GOT3 (cell line): ENCODE data around the gene AHNAK2.

Experiments used
- DNase-seq: peaks from one replicate; lab custom pipeline; 2025; ENCODE audit warnings: mixed read lengths; lab: John Stamatoyannopoulos, UW

Gene AHNAK2

GRCh38 chr14:104973385-104974145 is 4.6 kb downstream of the AHNAK2 start:
- peak; percentile 31 for DNase-seq

DNA sequence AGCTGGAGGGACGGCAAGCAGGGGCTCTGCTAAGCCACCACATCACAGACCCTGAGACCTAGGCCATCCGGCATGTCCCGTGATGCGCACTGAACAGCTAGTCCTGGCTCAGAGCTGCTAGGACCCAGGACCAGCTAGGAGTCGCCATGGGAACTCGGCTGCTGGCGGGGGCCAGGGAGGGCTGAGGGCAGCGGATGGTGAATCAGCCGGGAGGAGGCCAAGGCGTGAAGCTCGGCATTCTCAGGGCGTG is 5.1 kb downstream of the AHNAK2 start:
- no peak for DNase-seq

- DNase-seq, result no peak
Measured at GRCh38 chr14:104972301-104973134, 5.7 kb downstream of the AHNAK2 start.

DNA sequence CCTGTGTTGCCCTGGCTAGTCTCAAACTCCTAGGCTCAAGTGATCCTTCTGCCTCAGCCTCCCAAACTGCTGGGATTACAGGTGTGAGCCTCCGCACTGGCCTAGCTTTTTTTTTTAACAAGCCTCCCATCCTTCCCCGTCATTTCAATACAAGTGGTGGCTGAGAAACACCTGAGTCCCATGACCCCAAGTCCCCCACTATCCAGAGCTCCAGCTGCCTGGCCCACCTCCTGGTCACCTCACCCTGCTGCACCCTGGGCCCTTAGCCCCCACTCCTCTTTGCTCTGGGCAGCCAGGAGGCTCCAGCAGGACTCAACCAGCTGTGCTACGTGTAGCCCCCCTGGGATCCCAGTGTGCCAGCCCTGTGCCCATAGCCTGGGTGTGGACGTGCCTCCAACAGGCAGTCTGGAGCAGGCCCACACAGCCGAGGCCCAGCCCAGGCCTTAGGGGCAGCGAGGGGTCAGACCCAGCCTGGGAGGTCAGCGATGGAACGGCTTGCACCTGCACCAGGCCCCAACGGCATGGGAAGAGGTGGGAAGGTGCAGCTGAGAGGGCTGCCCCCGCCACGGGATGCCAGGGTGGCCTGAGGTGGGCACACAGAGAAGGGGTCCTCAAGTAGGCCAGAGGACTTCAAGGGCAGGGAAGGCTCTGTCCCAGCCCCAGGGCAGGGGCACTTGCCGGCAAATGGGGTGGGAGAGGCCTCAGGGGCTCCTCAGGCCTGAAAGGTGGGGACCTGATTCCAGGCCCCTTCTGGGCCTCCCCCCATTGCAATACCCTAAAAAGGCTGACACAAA is 6.5 kb downstream of the AHNAK2 start:
- no peak for DNase-seq

GRCh38 chr14:104970231-104971068 is 7.7 kb downstream of the AHNAK2 start:
- DNase-seq, result no peak

DNA sequence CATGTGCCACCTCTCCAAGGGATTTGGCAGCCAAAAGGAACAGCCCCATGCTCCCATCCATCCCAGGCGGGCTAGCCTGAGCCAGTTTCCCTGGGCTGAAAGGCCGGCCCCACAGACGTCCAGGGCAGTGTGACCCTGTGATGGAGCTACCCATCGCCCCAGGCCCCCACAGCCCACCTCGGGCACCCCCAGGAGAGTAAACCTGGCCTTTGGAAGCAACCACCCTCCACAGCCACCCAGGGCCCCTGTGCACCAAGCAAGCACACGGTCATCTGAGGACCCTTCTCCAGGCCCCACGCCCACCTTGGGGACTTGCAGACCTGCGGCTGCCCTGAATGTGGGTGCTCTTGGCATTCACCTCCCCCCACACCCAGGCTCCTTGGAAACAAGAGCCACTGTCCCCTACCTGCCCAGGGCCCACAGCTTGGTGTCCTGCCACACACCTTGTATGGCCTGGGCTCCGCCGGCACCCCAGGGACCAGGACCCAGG is 8.4 kb downstream of the AHNAK2 start:
- DNase-seq, result no peak

GRCh38 chr14:104968541-104969401 is 9.4 kb downstream of the AHNAK2 start:
- DNase-seq, result no peak

- DNase-seq, result no peak
Measured at GRCh38 chr14:104968153-104968527, 10.0 kb downstream of the AHNAK2 start.

GRCh38 chr14:104967386-104968152 is 10.6 kb downstream of the AHNAK2 start:
- no peak for DNase-seq

DNA sequence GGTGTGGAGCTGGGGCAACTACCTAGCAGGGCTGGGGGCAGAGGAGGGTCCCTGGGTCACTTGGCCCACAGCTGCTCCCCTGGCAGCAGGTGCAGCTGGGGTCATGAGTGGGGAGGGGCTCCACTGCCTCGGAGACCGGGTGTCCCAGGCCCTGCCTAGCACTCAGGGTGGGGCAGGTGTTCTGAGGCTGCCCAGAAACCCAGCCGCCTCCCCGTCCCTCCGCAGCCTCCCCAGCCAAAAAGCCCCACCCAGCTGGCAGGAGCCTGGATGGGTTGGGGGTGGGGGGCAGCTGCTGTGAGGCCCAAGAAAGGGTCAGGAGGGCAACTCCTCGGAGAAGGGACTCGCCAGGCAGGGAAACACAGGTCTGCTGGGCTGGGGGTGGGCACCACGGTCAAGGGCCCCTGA is 11.2 kb downstream of the AHNAK2 start:
- no peak for DNase-seq

- no peak for DNase-seq
Measured at GRCh38 chr14:104966261-104966865, 11.8 kb downstream of the AHNAK2 start.

GRCh38 chr14:104965561-104966231 is 12.5 kb downstream of the AHNAK2 start:
- DNase-seq, result no peak

DNA sequence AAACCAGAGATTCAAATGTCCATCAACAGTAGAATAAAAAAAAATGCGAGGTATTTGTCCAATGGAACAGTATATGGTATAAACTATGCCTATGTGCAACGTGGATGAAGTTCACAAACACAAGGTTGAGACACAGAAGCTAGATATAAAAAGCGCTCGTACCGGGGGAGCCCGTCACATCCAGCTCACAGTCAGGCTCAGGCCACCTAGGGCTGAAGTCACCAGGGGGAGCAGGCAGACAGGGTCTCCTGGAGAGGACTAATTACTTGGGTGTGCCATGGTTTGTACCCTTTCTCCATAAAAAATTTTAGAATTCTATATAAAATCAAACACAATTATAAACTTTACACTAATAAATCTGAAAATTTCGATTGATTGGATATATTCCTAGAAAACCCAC is 13.6 kb downstream of the AHNAK2 start:
- no peak for DNase-seq

DNA sequence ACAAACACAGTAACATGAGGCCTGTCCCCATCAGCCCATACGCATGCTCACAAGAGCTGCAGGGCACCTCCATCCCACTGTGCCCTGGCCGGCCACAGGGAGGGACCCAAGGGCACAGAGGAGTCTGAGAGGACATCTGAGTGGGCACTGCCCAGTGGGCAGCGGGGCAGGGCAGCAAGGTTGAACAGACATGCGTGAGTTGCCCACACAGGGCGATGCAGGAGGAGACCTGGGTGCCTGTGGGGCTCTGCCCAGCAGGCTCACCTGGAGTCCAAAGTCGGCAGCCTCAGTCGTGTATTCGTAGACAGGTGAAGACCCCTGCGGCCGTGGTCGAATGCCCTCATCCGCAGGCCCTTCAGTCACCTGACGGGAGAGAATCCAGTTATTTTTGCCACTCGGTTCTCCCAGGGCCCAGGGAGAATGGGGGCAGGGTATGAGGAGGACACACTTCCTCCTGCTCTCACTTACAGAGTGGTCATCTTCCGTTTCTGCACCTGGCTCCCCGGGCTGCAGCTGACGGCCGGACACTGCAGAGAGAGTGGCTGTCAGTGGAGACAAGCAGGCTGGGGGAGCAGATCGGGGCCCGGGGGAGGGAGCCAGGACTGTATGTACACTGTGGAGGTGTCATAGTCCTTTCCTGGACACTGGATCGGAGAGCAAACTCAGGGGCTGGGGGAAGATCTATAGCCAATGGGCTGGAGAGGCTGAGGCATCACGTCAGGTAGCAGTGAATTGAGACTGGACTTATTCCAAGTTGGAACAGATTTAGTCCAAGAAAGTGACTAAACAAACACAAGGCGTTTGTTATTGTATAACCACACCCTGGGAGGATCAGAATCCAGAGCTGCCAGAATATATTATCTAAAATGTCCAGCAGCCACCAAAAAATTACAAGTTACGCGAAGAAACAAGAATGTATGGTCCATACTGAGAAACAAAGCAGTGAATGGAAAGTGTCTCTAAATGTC is 20.7 kb downstream of the AHNAK2 start:
- DNase-seq, result no peak

- DNase-seq, result no peak
Measured at GRCh38 chr14:104956290-104956890, 21.8 kb downstream of the AHNAK2 start.

- DNase-seq, result no peak
Measured at GRCh38 chr14:104955396-104955770, 22.8 kb downstream of the AHNAK2 start.

DNA sequence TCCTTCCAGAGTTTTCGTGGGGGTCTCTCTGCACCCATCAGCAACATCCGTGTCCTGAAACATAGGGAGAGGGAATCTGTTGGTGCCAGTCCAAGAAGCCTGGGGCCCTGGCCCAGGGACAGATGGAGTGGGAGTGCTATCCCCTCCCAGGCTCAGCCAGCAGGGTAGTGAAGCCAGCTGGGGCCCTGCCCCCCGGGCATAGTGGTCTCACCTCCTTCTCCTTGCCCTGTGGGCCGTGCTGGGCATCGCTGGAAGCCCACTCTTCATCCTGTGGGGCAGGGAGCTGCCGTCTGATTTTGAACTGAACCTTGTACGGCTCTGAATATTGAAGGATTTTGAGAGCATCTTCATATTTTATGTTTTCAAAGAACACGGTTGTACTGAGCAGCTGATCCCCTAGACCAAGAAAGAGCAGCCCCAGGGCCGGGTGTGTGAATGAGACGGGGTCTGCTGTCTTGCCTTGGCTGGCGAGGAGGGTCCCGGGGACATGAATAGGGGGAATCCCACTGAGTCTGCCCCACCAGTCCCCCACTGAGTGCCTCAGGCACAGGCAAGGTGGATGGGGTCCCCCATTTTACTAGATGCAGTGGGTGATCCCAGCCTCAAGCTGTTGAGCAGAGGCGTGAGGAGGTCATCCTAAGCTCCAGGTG is 23.3 kb downstream of the AHNAK2 start:
- no peak for DNase-seq
